IMR-90 (cell line): Measurements from ENCODE around the gene ASXL2. TPM values are rescaled to one million over a fixed set of nuclear protein-coding genes. Genes with fewer than 3 reads are reported as not detected.

Experiments
- ATAC-seq: fragments of 200-7000 bp; cut with Tn5 transposase; 2 replicates; pipeline ENCODE4 v1.9.1; 2020; ENCODE audit warnings: low read depth, mild to moderate bottlenecking, moderate library complexity
- BruUV-seq: library from RNA; stranded (reverse); fragments of 400-500 nt; replicated peaks from 2 replicates; lab custom pipeline; 2021; lab: Mats Ljungman, UMichigan
- CTCF ChIA-PET: fragments of 300-600 bp; formaldehyde crosslinking; extraction: SDS; loops from one replicate; lab custom pipeline; 2021; ENCODE audit warnings: antibody characterized with exemption; lab: Yijun Ruan, JAX
- POLR2A ChIA-PET: fragments of 300-600 bp; sonication (Branson Sonifier 250); formaldehyde crosslinking; loops from one replicate; lab custom pipeline; 2022; ENCODE audit warnings: antibody characterized with exemption; ENCODE audit not compliant: unreplicated experiment; lab: Charles Lee
- DNase-seq: peaks from one replicate; pipeline ENCODE4 v3.0.0; 2013
- H2AFZ ChIP-seq: replicated peaks from 2 replicates; pipeline ENCODE3; 2013; ENCODE audit warnings: low read length, mild to moderate bottlenecking; ENCODE audit not compliant: poor library complexity
- H2AK5ac ChIP-seq: 2 replicates; pipeline ENCODE4 v1.6.1; 2013; ENCODE audit warnings: low read depth, low read length, inconsistent platforms
- H2AK9ac ChIP-seq: replicated peaks from 2 replicates; pipeline ENCODE3; 2013; ENCODE audit warnings: mild to moderate bottlenecking, low read depth, low read length, moderate library complexity; ENCODE audit not compliant: poor library complexity
- H2BK120ac ChIP-seq: 2 replicates; pipeline ENCODE4 v1.6.1; 2013; ENCODE audit warnings: low read depth, low read length, inconsistent platforms
- H2BK15ac ChIP-seq: 3 replicates; pipeline ENCODE4 v1.6.1; 2013; ENCODE audit warnings: low read depth, low read length, inconsistent platforms
- H2BK20ac ChIP-seq: 2 replicates; pipeline ENCODE4 v1.6.1; 2013; ENCODE audit warnings: low read depth, mild to moderate bottlenecking, inconsistent platforms, low read length, moderate library complexity
- H2BK5ac ChIP-seq: 2 replicates; pipeline ENCODE4 v1.6.1; 2013; ENCODE audit warnings: mild to moderate bottlenecking, low read depth, low read length, inconsistent platforms; ENCODE audit not compliant: poor library complexity, severe bottlenecking
- H3K14ac ChIP-seq: replicated peaks from 2 replicates; pipeline ENCODE4 v1.6.1; 2013; ENCODE audit warnings: low read depth, low read length, inconsistent platforms
- H3K18ac ChIP-seq: 2 replicates; pipeline ENCODE4 v1.6.1; 2013; ENCODE audit warnings: low read depth, low read length, control low read depth
- H3K23ac ChIP-seq: 2 replicates; pipeline ENCODE4 v1.6.1; 2013; ENCODE audit warnings: low read depth, low read length, inconsistent platforms
- H3K27ac ChIP-seq: 2 replicates; pipeline ENCODE4 v1.5.1; 2013; ENCODE audit warnings: mild to moderate bottlenecking, control low read depth, low read length; ENCODE audit not compliant: insufficient read depth
- H3K27me3 ChIP-seq: 2 replicates; pipeline ENCODE4 v1.6.1; 2013; ENCODE audit warnings: low read length; ENCODE audit not compliant: control insufficient read depth, insufficient read depth
- H3K36me3 ChIP-seq: 2 replicates; pipeline ENCODE4 v1.6.1; 2013; ENCODE audit warnings: low read length, mixed read lengths; ENCODE audit not compliant: control insufficient read depth, insufficient read depth
- H3K4ac ChIP-seq: 2 replicates; pipeline ENCODE4 v1.6.1; 2013; ENCODE audit warnings: low read depth, low read length, inconsistent platforms
- H3K4me1 ChIP-seq: 2 replicates; pipeline ENCODE4 v1.6.1; 2013; ENCODE audit warnings: low read length, mixed read lengths; ENCODE audit not compliant: control insufficient read depth, insufficient read depth
- H3K4me2 ChIP-seq: 2 replicates; pipeline ENCODE4 v1.6.1; 2013; ENCODE audit warnings: low read depth, mild to moderate bottlenecking, control low read depth, low read length, moderate library complexity
- H3K4me3 ChIP-seq: 2 replicates; pipeline ENCODE4 v1.5.1; 2013; ENCODE audit warnings: low read depth, mild to moderate bottlenecking, control low read depth, low read length, moderate library complexity; ENCODE audit not compliant: insufficient read depth
- H3K56ac ChIP-seq: 2 replicates; pipeline ENCODE4 v1.6.1; 2013; ENCODE audit warnings: low read length, inconsistent platforms; ENCODE audit not compliant: insufficient read depth; ENCODE audit errors: extremely low read depth
- H3K79me1 ChIP-seq, 2 experiments: 2 replicates each; pipeline ENCODE4 v1.6.1; 2013; ENCODE audit warnings: low read length in 2 of 2, inconsistent platforms in 1 of 2, low read depth in 1 of 2
- H3K9ac ChIP-seq: 2 replicates; pipeline ENCODE4 v1.6.1; 2013; ENCODE audit warnings: low read depth, low read length, control low read depth
- H3K9me1 ChIP-seq: 2 replicates; pipeline ENCODE4 v1.6.1; 2013; ENCODE audit warnings: low read length, inconsistent platforms; ENCODE audit not compliant: insufficient read depth
- H3K9me3 ChIP-seq: 2 replicates; pipeline ENCODE4 v1.6.1; 2013; ENCODE audit warnings: low read length; ENCODE audit not compliant: control insufficient read depth, insufficient read depth
- H4K20me1 ChIP-seq: 2 replicates; pipeline ENCODE4 v1.6.1; 2013; ENCODE audit warnings: low read length, inconsistent platforms; ENCODE audit not compliant: insufficient read depth
- H4K5ac ChIP-seq: 2 replicates; pipeline ENCODE4 v1.6.1; 2013; ENCODE audit warnings: mild to moderate bottlenecking, low read depth, low read length, control low read depth
- H4K8ac ChIP-seq, 2 experiments: 2 replicates each; pipeline ENCODE4 v1.6.1; 2013; ENCODE audit warnings: low read depth in 2 of 2, low read length in 2 of 2, control low read depth in 1 of 2, inconsistent platforms in 1 of 2
- H4K91ac ChIP-seq: 2 replicates; pipeline ENCODE4 v1.6.1; 2013; ENCODE audit warnings: low read depth, low read length, inconsistent platforms; ENCODE audit not compliant: insufficient read depth
- BHLHE40 ChIP-seq: fragments of 150-350 bp; IDR thresholded peaks from 2 replicates; pipeline ENCODE4 v1.6.1; 2016; ENCODE audit warnings: mild to moderate bottlenecking, low read depth, low read length
- CHD1 ChIP-seq: IDR thresholded peaks from 2 replicates; pipeline ENCODE4 v1.6.1; 2012; ENCODE audit warnings: low read depth, low read length, improper control_type of control experiment
- FOS ChIP-seq: fragments of 150-350 bp; IDR thresholded peaks from 2 replicates; pipeline ENCODE4 v1.6.1; 2016; ENCODE audit warnings: low read depth, low read length
- MAFK ChIP-seq: IDR thresholded peaks from 2 replicates; pipeline ENCODE4 v1.6.1; 2012; ENCODE audit warnings: low read depth, low read length, improper control_type of control experiment
- MAZ ChIP-seq: IDR thresholded peaks from 2 replicates; pipeline ENCODE4 v1.6.1; 2012; ENCODE audit warnings: low read depth, mild to moderate bottlenecking, low read length, improper control_type of control experiment, moderate library complexity, borderline replicate concordance
- NFE2L2 ChIP-seq: fragments of 150-350 bp; IDR thresholded peaks from 2 replicates; pipeline ENCODE4 v1.6.1; 2016; ENCODE audit warnings: low read depth, mild to moderate bottlenecking, low read length
- RFX5 ChIP-seq: IDR thresholded peaks from 2 replicates; pipeline ENCODE4 v1.8.0; 2012; ENCODE audit warnings: low read depth, mild to moderate bottlenecking, low read length, moderate library complexity
- SMC3 ChIP-seq: fragments of 150-350 bp; IDR thresholded peaks from 2 replicates; pipeline ENCODE4 v1.6.1; 2016; ENCODE audit warnings: low read depth, mild to moderate bottlenecking, antibody characterized with exemption, low read length, moderate library complexity
- WGBS, 2 experiments: methylation state at CpG; one replicate each; pipeline versions ENCODE4 v1.1.5 to v1.1.7; 2013; ENCODE audit warnings: missing lambda C conversion rate in 2 of 2; ENCODE audit not compliant: insufficient read length in 1 of 2; ENCODE audit errors: extremely low coverage in 2 of 2; 5-methylcytosine and 5-hydroxymethylcytosine counted together
- dilution Hi-C: fragments of 300-500 bp; cut with HindIII; formaldehyde crosslinking; loops from one replicate; pipeline ENCODE4 v1.14.3; 2018; ENCODE audit warnings: low sequenced_read_pairs; ENCODE audit not compliant: unreplicated experiment
- in situ Hi-C: fragments of 300-500 bp; cut with MboI; formaldehyde crosslinking; loops from 3 replicates; pipeline ENCODE4 v1.14.3; 2019; ENCODE audit warnings: low sequenced_read_pairs, inconsistent platforms, mixed read lengths
- intact Hi-C: fragments of 100-400 bp; cut with micrococcal nuclease; formaldehyde crosslinking; loops from 2 replicates; pipeline ENCODE4 v1.10.0; 2022
- polyA plus RNA-seq, 3 experiments: library from polyadenylated mRNA; depleted of rRNA; stranded (reverse); fragments of >200 nt; gene quantifications; 2 replicates each; pipeline ENCODE4 v1.2.3, GENCODE V29; 2012; ENCODE audit warnings: low replicate concordance in 1 of 3
- total RNA-seq: library from RNA; depleted of rRNA; stranded (reverse); fragments of >200 nt; gene quantifications from 2 replicates; pipeline ENCODE4 v1.2.3, GENCODE V29; 2012

Gene ASXL2
- total and polyA plus RNA-seq, 2 of the 4 experiments (the other 2 are of a cell fraction) = 5.3 to 8.1 TPM

DNA sequence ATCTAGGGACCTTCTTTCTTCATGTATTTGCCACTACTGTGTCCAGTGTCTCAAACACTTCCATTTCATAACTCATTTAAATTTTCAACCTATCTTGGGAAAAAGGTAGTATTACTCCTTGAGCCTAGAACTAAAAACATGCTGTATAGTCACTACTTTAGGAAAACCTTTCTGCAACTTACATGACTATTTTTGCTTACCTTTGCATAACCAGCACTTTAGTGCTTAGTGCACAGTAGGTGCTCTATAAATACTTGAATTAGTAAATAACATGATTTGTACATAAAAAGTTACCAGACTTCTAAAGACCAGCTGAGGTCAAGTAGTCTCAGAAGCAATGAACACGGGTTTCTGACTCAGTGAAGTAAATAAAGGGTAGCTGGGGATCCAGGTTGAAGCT is 142.5 kb downstream of the ASXL2 start:
- no peak for TF ChIP-seq RFX5
- TF ChIP-seq FOS = no peak
- no peak for TF ChIP-seq NFE2L2
- no peak for TF ChIP-seq SMC3
- TF ChIP-seq CHD1 = no peak
- TF ChIP-seq MAZ = no peak
- TF ChIP-seq BHLHE40 = no peak
- TF ChIP-seq MAFK = peak; percentile 67
- H3K27me3 ChIP-seq = no peaks in the 10 kb centered on the region
- no peak overlapping the region for H4K91ac ChIP-seq
- H3K4me2 ChIP-seq = no peak overlapping the region
- H2AK9ac ChIP-seq = no peak overlapping the region
- no peak overlapping the region for H2BK15ac ChIP-seq
- H2AFZ ChIP-seq = no peak overlapping the region
- in situ Hi-C loops (no loop called here), intact Hi-C loops (no loop called here), dilution Hi-C loops (no loop called here)
- no peaks in the 10 kb centered on the region for H3K36me3 ChIP-seq
- H3K18ac ChIP-seq = no peak overlapping the region
- no peak overlapping the region for H4K5ac ChIP-seq
- H3K9me3 ChIP-seq = no peaks in the 10 kb centered on the region
- H3K79me1 ChIP-seq = no peaks in the 10 kb centered on the region
- H3K9ac ChIP-seq = no peak overlapping the region
- DNase-seq (no peak), ATAC-seq (no peak)
- no peak overlapping the region for H3K23ac ChIP-seq
- H3K4me1 ChIP-seq = no peaks in the 10 kb centered on the region
- H3K4ac ChIP-seq = no peak overlapping the region
- H2AK5ac ChIP-seq = no peak overlapping the region
- no peak overlapping the region for H2BK20ac ChIP-seq
- WGBS, 2 experiments = no CpG with 5 or more reads among the region's 1 CpG
- CTCF ChIA-PET = no interaction called here
- H3K27ac ChIP-seq = no peak overlapping the region
- no peak overlapping the region for H2BK120ac ChIP-seq
- no peak overlapping the region for H3K14ac ChIP-seq
- no peak overlapping the region for H4K8ac ChIP-seq
- no TSS peak for BruUV-seq
- no peak overlapping the region for H3K56ac ChIP-seq
- no peaks in the 10 kb centered on the region for H3K9me1 ChIP-seq
- H3K4me3 ChIP-seq = no peak overlapping the region
- no peaks in the 10 kb centered on the region for H4K20me1 ChIP-seq
- no peak overlapping the region for H2BK5ac ChIP-seq
- POLR2A ChIA-PET = no interaction called here
